ENCODE data around the gene C18orf63. TPM values are rescaled to one million over a fixed set of nuclear protein-coding genes. Genes with fewer than 3 reads are reported as not detected.

C18orf63 gene
- total RNA-seq, 1 experiment from 2014 or later, result not detected

DNA sequence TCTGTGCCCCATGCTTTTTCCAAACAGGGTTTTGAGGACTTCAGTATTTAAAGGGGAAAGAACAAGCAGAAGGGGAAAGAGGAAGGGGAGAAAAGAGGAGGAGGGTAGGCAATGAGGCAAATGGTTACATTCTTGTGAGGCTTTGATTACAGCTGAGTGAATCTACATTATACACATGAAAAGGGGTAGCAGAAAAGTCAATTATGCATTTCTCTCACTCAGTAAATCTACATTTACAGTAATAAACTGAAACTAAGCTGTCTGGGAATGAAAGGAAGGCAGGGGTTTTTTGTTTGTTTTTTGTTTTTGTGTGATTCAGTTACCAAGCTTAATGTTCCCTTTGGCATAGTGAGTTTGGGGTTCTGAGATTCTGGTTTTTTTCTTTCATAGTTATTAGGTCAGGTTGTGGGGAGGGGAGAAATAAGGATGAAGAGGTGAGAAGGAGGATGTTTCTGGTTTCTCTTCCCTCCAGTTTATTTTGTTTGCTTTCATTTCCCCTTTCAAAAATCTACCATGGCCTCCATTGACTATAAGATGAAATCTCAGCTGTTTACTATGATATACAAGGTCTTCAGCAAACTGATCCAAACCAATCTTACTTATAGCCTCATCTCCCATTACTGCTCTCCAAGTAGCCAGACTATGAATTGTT is 18.7 kb downstream of the C18orf63 start:
- Mint-ChIP-seq H3K36me3 (ENCODE audit: insufficient read depth, unreplicated experiment) (no peaks in the 10 kb centered on the region), H3K4me3 (ENCODE audit: low read depth, unreplicated experiment) (no peak overlapping the region), H3K27me3 (ENCODE audit: unreplicated experiment) (no peaks in the 10 kb centered on the region), H3K9me3 (ENCODE audit: low read depth, unreplicated experiment) (no peaks in the 10 kb centered on the region), H3K27ac (ENCODE audit: unreplicated experiment) (no peak overlapping the region), H3K4me1 (ENCODE audit: low read depth, unreplicated experiment) (no peaks in the 10 kb centered on the region)
- no TSS peak for BruUV-seq (replicated peaks)
- TF ChIP-seq, protein P1, sequence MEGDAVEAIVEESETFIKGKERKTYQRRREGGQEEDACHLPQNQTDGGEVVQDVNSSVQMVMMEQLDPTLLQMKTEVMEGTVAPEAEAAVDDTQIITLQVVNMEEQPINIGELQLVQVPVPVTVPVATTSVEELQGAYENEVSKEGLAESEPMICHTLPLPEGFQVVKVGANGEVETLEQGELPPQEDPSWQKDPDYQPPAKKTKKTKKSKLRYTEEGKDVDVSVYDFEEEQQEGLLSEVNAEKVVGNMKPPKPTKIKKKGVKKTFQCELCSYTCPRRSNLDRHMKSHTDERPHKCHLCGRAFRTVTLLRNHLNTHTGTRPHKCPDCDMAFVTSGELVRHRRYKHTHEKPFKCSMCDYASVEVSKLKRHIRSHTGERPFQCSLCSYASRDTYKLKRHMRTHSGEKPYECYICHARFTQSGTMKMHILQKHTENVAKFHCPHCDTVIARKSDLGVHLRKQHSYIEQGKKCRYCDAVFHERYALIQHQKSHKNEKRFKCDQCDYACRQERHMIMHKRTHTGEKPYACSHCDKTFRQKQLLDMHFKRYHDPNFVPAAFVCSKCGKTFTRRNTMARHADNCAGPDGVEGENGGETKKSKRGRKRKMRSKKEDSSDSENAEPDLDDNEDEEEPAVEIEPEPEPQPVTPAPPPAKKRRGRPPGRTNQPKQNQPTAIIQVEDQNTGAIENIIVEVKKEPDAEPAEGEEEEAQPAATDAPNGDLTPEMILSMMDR (IDR thresholded peaks at IDR 0.05; ENCODE audit: unreplicated experiment), result no peak
- CTCF ChIA-PET, result no interaction called here
- intact Hi-C loops (cut with micrococcal nuclease; ENCODE audit: unreplicated experiment), result no loop called here
- no peak for DNase-seq

DNA sequence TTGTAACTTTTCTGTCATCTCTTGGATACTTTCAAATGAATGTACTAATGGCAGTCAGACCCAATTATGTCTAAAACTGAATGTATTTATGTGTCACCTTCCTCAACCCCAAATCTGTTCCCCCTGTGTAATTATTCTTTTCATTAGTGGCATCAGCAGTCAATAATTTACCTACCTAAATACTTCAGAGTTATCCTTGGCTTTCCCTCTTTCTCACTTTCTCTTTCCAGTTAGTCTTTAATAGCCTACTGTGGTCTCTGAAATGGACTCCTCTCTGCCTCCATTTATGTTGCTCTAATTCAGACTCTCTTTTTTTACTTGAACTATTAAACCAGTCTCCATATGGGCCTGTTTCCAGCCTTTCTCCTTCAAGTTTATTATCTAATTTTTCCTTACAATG is 21.0 kb downstream of the C18orf63 start:
- Mint-ChIP-seq H3K27ac (ENCODE audit: unreplicated experiment) (no peak overlapping the region), H3K27me3 (ENCODE audit: unreplicated experiment) (no peaks in the 10 kb centered on the region), H3K36me3 (ENCODE audit: insufficient read depth, unreplicated experiment) (no peaks in the 10 kb centered on the region), H3K4me1 (ENCODE audit: low read depth, unreplicated experiment) (no peaks in the 10 kb centered on the region), H3K4me3 (ENCODE audit: low read depth, unreplicated experiment) (no peak overlapping the region), H3K9me3 (ENCODE audit: low read depth, unreplicated experiment) (no peaks in the 10 kb centered on the region)
- CTCF ChIA-PET, result no interaction called here
- no TSS peak for BruUV-seq (replicated peaks)
- TF ChIP-seq, protein P1 (IDR thresholded peaks at IDR 0.05; ENCODE audit: unreplicated experiment), result no peak
- DNase-seq, result no peak
- intact Hi-C loops (cut with micrococcal nuclease; ENCODE audit: unreplicated experiment), result no loop called here

DNA sequence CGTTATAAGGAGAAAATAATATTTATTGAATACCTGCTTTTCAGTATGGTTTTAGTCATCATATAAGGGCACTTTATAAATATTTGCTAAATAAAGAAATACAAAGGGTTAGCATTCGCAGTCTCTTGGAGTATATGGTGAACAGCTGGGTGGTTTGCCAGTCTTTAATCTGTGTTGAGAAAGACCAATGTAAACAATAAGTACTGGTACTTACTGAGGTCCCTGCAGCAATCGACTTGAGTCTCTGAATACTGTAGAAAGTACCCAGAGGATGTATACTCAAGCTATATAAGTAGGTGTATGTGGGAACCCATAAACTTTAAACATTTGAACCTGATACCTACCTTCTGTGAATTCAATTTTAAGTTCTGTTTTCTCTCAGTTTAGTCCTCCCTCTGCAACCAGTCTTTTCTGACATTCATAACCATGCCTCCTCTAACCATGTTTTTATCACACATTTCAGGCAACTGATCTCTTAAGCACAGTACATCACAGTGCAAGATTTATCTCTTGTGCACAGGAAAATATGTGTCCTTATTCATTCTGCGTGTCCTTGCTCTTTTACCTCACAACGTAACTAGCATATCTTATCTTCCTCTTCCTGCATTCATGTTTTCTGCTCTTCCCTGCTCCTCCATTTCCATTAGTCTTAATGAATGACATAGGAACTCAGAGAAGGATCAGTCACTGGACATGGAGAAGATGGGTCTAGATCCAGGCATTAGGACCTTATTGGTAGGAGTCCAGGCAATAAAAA is 21.7 kb downstream of the C18orf63 start:
- H3K4me3 Mint-ChIP-seq (ENCODE audit: low read depth, unreplicated experiment), result no peak overlapping the region
- CTCF ChIA-PET, result no interaction called here
- no TSS peak for BruUV-seq (replicated peaks)
- TF ChIP-seq, protein P1 (IDR thresholded peaks at IDR 0.05; ENCODE audit: unreplicated experiment), result no peak
- no peaks in the 10 kb centered on the region for H3K9me3 Mint-ChIP-seq (ENCODE audit: low read depth, unreplicated experiment)
- no peaks in the 10 kb centered on the region for H3K27me3 Mint-ChIP-seq (ENCODE audit: unreplicated experiment)
- H3K27ac Mint-ChIP-seq (ENCODE audit: unreplicated experiment), result no peak overlapping the region
- intact Hi-C loops (cut with micrococcal nuclease; ENCODE audit: unreplicated experiment), result no loop called here
- no peaks in the 10 kb centered on the region for H3K36me3 Mint-ChIP-seq (ENCODE audit: insufficient read depth, unreplicated experiment)
- DNase-seq, result no peak
- H3K4me1 Mint-ChIP-seq (ENCODE audit: low read depth, unreplicated experiment), result no peaks in the 10 kb centered on the region

DNA sequence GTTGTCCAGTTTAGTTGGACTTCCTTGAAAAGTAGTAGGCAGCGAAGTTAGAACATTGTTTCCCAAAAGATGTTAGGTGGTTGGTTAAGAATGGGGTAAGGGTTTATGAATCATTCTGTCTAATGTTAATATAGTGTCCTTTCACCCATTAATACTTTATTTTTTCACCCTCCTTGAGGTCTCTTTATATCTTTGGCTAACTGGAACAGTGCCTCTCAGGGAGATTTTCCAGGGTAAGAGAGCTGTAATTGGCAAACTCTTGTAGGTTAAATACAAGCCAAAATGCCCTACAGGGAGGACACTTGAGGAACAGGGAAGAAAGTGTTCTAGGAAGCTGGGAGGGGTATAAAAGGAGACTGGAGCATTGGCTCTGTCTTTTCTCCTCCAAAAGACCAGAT is 22.3 kb downstream of the C18orf63 start:
- Mint-ChIP-seq H3K4me3 (ENCODE audit: low read depth, unreplicated experiment) (no peak overlapping the region), H3K4me1 (ENCODE audit: low read depth, unreplicated experiment) (no peaks in the 10 kb centered on the region), H3K27ac (ENCODE audit: unreplicated experiment) (no peak overlapping the region), H3K9me3 (ENCODE audit: low read depth, unreplicated experiment) (no peaks in the 10 kb centered on the region), H3K27me3 (ENCODE audit: unreplicated experiment) (no peaks in the 10 kb centered on the region), H3K36me3 (ENCODE audit: insufficient read depth, unreplicated experiment) (no peaks in the 10 kb centered on the region)
- DNase-seq, result no peak
- no TSS peak for BruUV-seq (replicated peaks)
- CTCF ChIA-PET, result no interaction called here
- TF ChIP-seq, protein P1 (IDR thresholded peaks at IDR 0.05; ENCODE audit: unreplicated experiment), result no peak
- intact Hi-C loops (cut with micrococcal nuclease; ENCODE audit: unreplicated experiment), result no loop called here

Measured in Calu3 (cell line).